HepG2 (cell line): Measurements from ENCODE around the gene VPS26B. TPM values are rescaled to one million over a fixed set of nuclear protein-coding genes. Genes with fewer than 3 reads are reported as not detected.

Source experiments
- ATF7-NPFF ChIP-seq: sonication (generic); formaldehyde crosslinking; IDR thresholded peaks from 2 replicates; pipeline ENCODE4 v1.8.1; 2023; ENCODE audit warnings: mild to moderate bottlenecking, low read depth, missing genetic modification reagents, moderate library complexity
- CBFB ChIP-seq: sonication (generic); formaldehyde crosslinking; IDR thresholded peaks from 2 replicates; pipeline ENCODE4 v1.4.0; 2020; ENCODE audit warnings: missing genetic modification reagents
- HOXA3 ChIP-seq: sonication (generic); formaldehyde crosslinking; IDR thresholded peaks from 2 replicates; pipeline ENCODE4 v1.5.0; 2020; ENCODE audit warnings: missing genetic modification reagents
- RNF2 ChIP-seq: fragments of 450-650 bp; conservative IDR thresholded peaks from 2 replicates; pipeline ENCODE4 v1.6.1; 2016; ENCODE audit warnings: low read depth
- SRY ChIP-seq: sonication (generic); formaldehyde crosslinking; IDR thresholded peaks from 2 replicates; pipeline ENCODE4 v1.8.0; 2022; ENCODE audit warnings: mild to moderate bottlenecking, missing genetic modification reagents
- ZNF549 ChIP-seq: sonication (generic); formaldehyde crosslinking; IDR thresholded peaks from 2 replicates; pipeline ENCODE4 v1.5.0; 2020; ENCODE audit warnings: missing genetic modification reagents
- ZNF615 ChIP-seq: sonication (generic); formaldehyde crosslinking; IDR thresholded peaks from 2 replicates; pipeline ENCODE4 v1.5.0; 2020; ENCODE audit warnings: mild to moderate bottlenecking, missing genetic modification reagents, borderline replicate concordance
- ZNF770 ChIP-seq: sonication (generic); formaldehyde crosslinking; IDR thresholded peaks from 2 replicates; pipeline ENCODE4 v1.5.0; 2020; ENCODE audit warnings: mild to moderate bottlenecking, missing genetic modification reagents
- ZNF800 ChIP-seq: sonication (generic); formaldehyde crosslinking; IDR thresholded peaks from 2 replicates; pipeline ENCODE4 v1.4.0; 2020; ENCODE audit warnings: missing genetic modification reagents
- ZNF879 ChIP-seq: sonication (generic); formaldehyde crosslinking; IDR thresholded peaks from 2 replicates; pipeline ENCODE4 v1.8.1; 2023; ENCODE audit warnings: missing genetic modification reagents
- polyA plus RNA-seq, 8 experiments: library from polyadenylated mRNA; depleted of rRNA in 3 of 8; stranded (reverse) in 7 of 8; unstranded in 1 of 8; fragments of >200 nt; fragmentation: Illumina TruSeq in 4 of 8; extraction: Trizol in 4 of 8; gene quantifications; 2 replicates each; pipeline versions ENCODE4 v1.2.1 to v1.2.3, GENCODE V29; 2011 to 2016; ENCODE audit warnings: low read depth in 4 of 8, missing spikeins in 1 of 8, mixed read lengths in 1 of 8; ENCODE audit not compliant: insufficient read depth in 1 of 8
- total RNA-seq, 5 experiments: library from RNA; depleted of rRNA; stranded (reverse); fragments of >200 nt; fragmentation: Illumina TruSeq; extraction: Trizol; gene quantifications; 2 replicates each; pipeline ENCODE4 v1.2.3, GENCODE V29; 2016; ENCODE audit warnings: low read depth in 1 of 5

The VPS26B gene
- total and polyA plus RNA-seq, 2 of the 13 experiments (the other 11 are each of a cell fraction or from before 2014, with no cell fraction given), result 20.2 to 23.2 TPM

- TF ChIP-seq ZNF770 (CRISPR knock-in tag) (no peak), RNF2 (peak; percentile 81), ZNF800 (CRISPR knock-in tag) (peak; percentile 96; the same call in 1 of the 2 replicates), ZNF615 (no peak), CBFB (CRISPR knock-in tag) (no peak), SRY (CRISPR knock-in tag) (no peak), ZNF549 (no peak), ZNF879 (CRISPR knock-in tag) (no peak), ATF7-NPFF (CRISPR knock-in tag) (no peak), HOXA3 (CRISPR knock-in tag) (no peak)
Measured at GRCh38 chr11:134275534-134276395, 51.3 kb downstream of the VPS26B start, which contains the start of gene GLB1L3 (continued).
